Gastroesophageal sphincter (tissue), 3 donors: ENCODE data around the gene TTN.

ENCODE experiments used
- CTCF ChIP-seq, 4 experiments: fragments of 200-600 bp in 2 of 4; fragments of 450-650 bp in 2 of 4; sonication (generic) in 1 of 4; IDR thresholded peaks; one replicate each; pipeline ENCODE4 v1.5.1; 2017 to 2019; ENCODE audit warnings: antibody characterized with exemption in 4 of 4, mild to moderate bottlenecking in 2 of 4, moderate library complexity in 2 of 4
- POLR2A ChIP-seq, 2 donors: fragments of 450-650 bp; IDR thresholded peaks; one replicate each; pipeline ENCODE4 v1.6.1; 2017; ENCODE audit warnings: antibody characterized with exemption in 2 of 2, mild to moderate bottlenecking in 2 of 2, moderate library complexity in 1 of 2
- POLR2AphosphoS5 ChIP-seq: sonication (generic); formaldehyde crosslinking; IDR thresholded peaks from one replicate; pipeline ENCODE4 v1.6.1; 2017; ENCODE audit warnings: antibody characterized with exemption

GRCh38 chr2:178579006-178579405, 228.2 kb downstream of the TTN start:
- TF ChIP-seq POLR2A (IDR thresholded peaks at IDR 0.05) (no peak), CTCF (IDR thresholded peaks at IDR 0.05) (no peak), POLR2AphosphoS5 (no peak)
